ENCODE measurements around the gene POLR2F.

POLR2F gene

GRCh38 chr22:37953437-37954179, at the start of gene POLR2F, which contains the start of gene C22orf23:
Gene POLR2F (plus strand): TSS chr22:37953699. CDS start chr22:37953788, 89 bp downstream.
Gene C22orf23 (minus strand): TSS chr22:37953601. CDS start chr22:37953149, 452 bp downstream.
- peak; percentile 90 for DNase-seq

GRCh38 chr22:37904572-37905533, 48.6 kb upstream of the POLR2F start:
- peak; percentile 47 for DNase-seq

GRCh38 chr22:37905534-37906363, 47.8 kb upstream of the POLR2F start, which contains the start of gene MICALL1:
Gene MICALL1 (plus strand): TSS chr22:37906297. CDS start chr22:37906423, 126 bp downstream.
- peak; percentile 76 for DNase-seq

- peak; percentile 51 for DNase-seq
These were observed 47.0 kb upstream of the POLR2F start for GRCh38 chr22:37906364-37907008.

- no peak for DNase-seq
These were observed 46.2 kb upstream of the POLR2F start for GRCh38 chr22:37907036-37907954.

GRCh38 chr22:37909766-37910165, 43.7 kb upstream of the POLR2F start:
- DNase-seq = no peak

- peak; percentile 70 for DNase-seq
These were observed 42.4 kb upstream of the POLR2F start for GRCh38 chr22:37910890-37911672.

GRCh38 chr22:37911697-37912096, 41.8 kb upstream of the POLR2F start:
- DNase-seq = no peak

- no peak for DNase-seq
These were observed 41.3 kb upstream of the POLR2F start for GRCh38 chr22:37912171-37912570.

- no peak for DNase-seq
These were observed 40.2 kb upstream of the POLR2F start for GRCh38 chr22:37913233-37913721.

- DNase-seq = no peak
These were observed 37.2 kb upstream of the POLR2F start for GRCh38 chr22:37916311-37916710.

GRCh38 chr22:37917874-37918548, 35.5 kb upstream of the POLR2F start:
- DNase-seq = no peak

GRCh38 chr22:37918580-37919270, 34.8 kb upstream of the POLR2F start:
- no peak for DNase-seq

GRCh38 chr22:37920126-37920525, 33.4 kb upstream of the POLR2F start:
- no peak for DNase-seq

GRCh38 chr22:37922191-37922590, 31.3 kb upstream of the POLR2F start:
- no peak for DNase-seq

GRCh38 chr22:37923927-37924326, 29.6 kb upstream of the POLR2F start:
- DNase-seq = no peak

- DNase-seq = no peak
These were observed 29.0 kb upstream of the POLR2F start for GRCh38 chr22:37924386-37925065.

GRCh38 chr22:37925330-37925729, 28.2 kb upstream of the POLR2F start:
- no peak for DNase-seq
